A673 (cell line): Measurements from ENCODE around the gene RETREG2.

Experiments used
- CTCF ChIP-seq: fragments of 300-800, 200-600 bp; sonication (generic); conservative IDR thresholded peaks from 2 replicates; pipeline ENCODE4 v1.5.1; 2017; ENCODE audit warnings: low read depth, mild to moderate bottlenecking, antibody characterized with exemption, low read length, moderate library complexity, mixed read lengths
- EZH2 ChIP-seq: fragments of 200-600 bp; sonication (generic); IDR thresholded peaks from 2 replicates; pipeline ENCODE4 v1.6.1; 2017; ENCODE audit warnings: borderline replicate concordance, low read depth, mild to moderate bottlenecking, mixed read lengths, antibody characterized with exemption, low read length; ENCODE audit not compliant: poor library complexity, severe bottlenecking

- TF ChIP-seq CTCF, result no peak
- TF ChIP-seq EZH2, result no peak
Measured at GRCh38 chr2:219218732-219219701, 40.9 kb downstream of the RETREG2 start, which contains the start of gene ABCB6.
